H9 (cell line): ENCODE data around the gene TMBIM6. TPM values are rescaled to one million over a fixed set of nuclear protein-coding genes. Genes with fewer than 3 reads are reported as not detected.
A peak's percentile ranks its signal among the peaks of the same experiment; 100 is the strongest.

Experiments
- DNase-seq: peaks from one replicate; pipeline ENCODE4 v3.0.0-alpha.2; 2017
- H2AFZ ChIP-seq: one replicate; pipeline ENCODE4 v1.6.1; 2013; ENCODE audit warnings: mild to moderate bottlenecking, low read length, control low read depth, moderate library complexity
- H2AK5ac ChIP-seq: 2 replicates; pipeline ENCODE4 v1.6.1; 2013; ENCODE audit warnings: low read length, control low read depth, mixed read lengths; ENCODE audit not compliant: insufficient read length
- H2BK120ac ChIP-seq: one replicate; pipeline ENCODE4 v1.6.1; 2013; ENCODE audit warnings: low read depth, mild to moderate bottlenecking, low read length, control low read depth, inconsistent platforms; ENCODE audit not compliant: poor library complexity, severe bottlenecking
- H2BK12ac ChIP-seq: 2 replicates; pipeline ENCODE4 v1.6.1; 2013; ENCODE audit warnings: low read length, control low read depth, mixed read lengths, low read depth; ENCODE audit not compliant: insufficient read length
- H2BK15ac ChIP-seq: 2 replicates; pipeline ENCODE4 v1.6.1; 2013; ENCODE audit warnings: low read depth, low read length, control low read depth
- H2BK20ac ChIP-seq: one replicate; pipeline ENCODE4 v1.6.1; 2013; ENCODE audit warnings: low read depth, mild to moderate bottlenecking, low read length, control low read depth, inconsistent platforms; ENCODE audit not compliant: poor library complexity, severe bottlenecking
- H2BK5ac ChIP-seq: 2 replicates; pipeline ENCODE4 v1.6.1; 2013; ENCODE audit warnings: low read length, control low read depth, mixed read lengths; ENCODE audit not compliant: insufficient read length
- H3K14ac ChIP-seq: 2 replicates; pipeline ENCODE4 v1.6.1; 2013; ENCODE audit warnings: low read length, control low read depth; ENCODE audit not compliant: insufficient read depth
- H3K18ac ChIP-seq: 2 replicates; pipeline ENCODE4 v1.6.1; 2013; ENCODE audit warnings: low read depth, mild to moderate bottlenecking, mixed read lengths, low read length, control low read depth; ENCODE audit not compliant: insufficient read length
- H3K23ac ChIP-seq: 2 replicates; pipeline ENCODE4 v1.6.1; 2013; ENCODE audit warnings: low read length, control low read depth, mixed read lengths, low read depth; ENCODE audit not compliant: insufficient read length
- H3K23me2 ChIP-seq: 2 replicates; pipeline ENCODE4 v1.6.1; 2013; ENCODE audit warnings: low read depth, mild to moderate bottlenecking, mixed read lengths, low read length, control low read depth; ENCODE audit not compliant: insufficient read length, poor library complexity, severe bottlenecking
- H3K27ac ChIP-seq: 2 replicates; pipeline ENCODE4 v1.5.1; 2013; ENCODE audit warnings: low read length, control low read depth, mixed read lengths, low read depth; ENCODE audit not compliant: insufficient read length
- H3K27me3 ChIP-seq: 2 replicates; pipeline ENCODE4 v1.6.1; 2013; ENCODE audit warnings: low read length, control low read depth, inconsistent platforms; ENCODE audit not compliant: insufficient read depth
- H3K4ac ChIP-seq: 2 replicates; pipeline ENCODE4 v1.6.1; 2013; ENCODE audit warnings: low read depth, mild to moderate bottlenecking, control low read depth, inconsistent platforms, low read length, moderate library complexity
- H3K4me1 ChIP-seq: 2 replicates; pipeline ENCODE4 v1.6.1; 2013; ENCODE audit warnings: low read length, control low read depth, inconsistent platforms; ENCODE audit not compliant: insufficient read depth
- H3K4me2 ChIP-seq: 2 replicates; pipeline ENCODE4 v1.6.1; 2013; ENCODE audit warnings: low read length, control low read depth, mixed read lengths; ENCODE audit not compliant: insufficient read length, insufficient read depth
- H3K56ac ChIP-seq: 2 replicates; pipeline ENCODE4 v1.6.1; 2013; ENCODE audit warnings: low read depth, mild to moderate bottlenecking, mixed read lengths, low read length, control low read depth; ENCODE audit not compliant: insufficient read length
- H3K79me1 ChIP-seq: 2 replicates; pipeline ENCODE4 v1.6.1; 2013; ENCODE audit warnings: low read depth, mild to moderate bottlenecking, moderate library complexity, low read length, control low read depth, inconsistent platforms; ENCODE audit not compliant: insufficient read depth, poor library complexity, severe bottlenecking
- H3K79me2 ChIP-seq: 2 replicates; pipeline ENCODE4 v1.6.1; 2013; ENCODE audit warnings: low read length, control low read depth, inconsistent platforms; ENCODE audit not compliant: insufficient read depth
- H3K9ac ChIP-seq: 2 replicates; pipeline ENCODE4 v1.6.1; 2013; ENCODE audit warnings: low read length, control low read depth, mixed read lengths; ENCODE audit not compliant: insufficient read length; ENCODE audit errors: extremely low read depth
- H3K9me3 ChIP-seq: one replicate; pipeline ENCODE4 v1.6.1; 2013; ENCODE audit warnings: low read depth, low read length, inconsistent platforms; ENCODE audit not compliant: control insufficient read depth
- H3T11ph ChIP-seq: one replicate; pipeline ENCODE4 v1.6.1; 2013; ENCODE audit warnings: mild to moderate bottlenecking, low read length, control low read depth, inconsistent platforms
- H4K20me1 ChIP-seq: one replicate; pipeline ENCODE4 v1.6.1; 2013; ENCODE audit not compliant: control insufficient read depth, insufficient read length, insufficient read depth
- H4K5ac ChIP-seq: 2 replicates; pipeline ENCODE4 v1.6.1; 2013; ENCODE audit warnings: low read depth, mild to moderate bottlenecking, mixed read lengths, low read length, control low read depth; ENCODE audit not compliant: insufficient read length
- H4K8ac ChIP-seq: replicated peaks from 2 replicates; pipeline ENCODE4 v1.6.1; 2013; ENCODE audit warnings: low read length, control low read depth, mixed read lengths, low read depth; ENCODE audit not compliant: insufficient read length
- H4K91ac ChIP-seq: 2 replicates; pipeline ENCODE4 v1.6.1; 2013; ENCODE audit warnings: low read depth, mild to moderate bottlenecking, moderate library complexity, mixed read lengths, low read length, control low read depth; ENCODE audit not compliant: insufficient read length
- H3K27ac Mint-ChIP-seq, 3 experiments: 2 replicates in 2 of 3; 3 replicates in 1 of 3; pipeline ENCODE4 v1.8.0; 2020 to 2021; ENCODE audit warnings: mixed read lengths in 3 of 3, mild to moderate bottlenecking in 1 of 3, moderate library complexity in 1 of 3
- H3K27me3 Mint-ChIP-seq: 2 replicates; pipeline ENCODE4 v1.8.0; 2021; ENCODE audit warnings: low read depth, mild to moderate bottlenecking, moderate library complexity, mixed read lengths
- H3K36me3 Mint-ChIP-seq, 3 experiments: 2 replicates in 2 of 3; 3 replicates in 1 of 3; pipeline ENCODE4 v1.8.0; 2020 to 2021; ENCODE audit warnings: low read depth in 3 of 3, mixed read lengths in 3 of 3; ENCODE audit not compliant: insufficient read depth in 1 of 3
- H3K4me1 Mint-ChIP-seq, 2 experiments: 2 replicates each; pipeline ENCODE4 v1.8.0; 2020; ENCODE audit warnings: mixed read lengths in 2 of 2
- H3K4me3 Mint-ChIP-seq, 2 experiments: 2 replicates in 1 of 2; 3 replicates in 1 of 2; pipeline ENCODE4 v1.8.0; 2020 to 2021; ENCODE audit warnings: mild to moderate bottlenecking in 2 of 2, mixed read lengths in 2 of 2, moderate library complexity in 1 of 2
- H3K9me3 Mint-ChIP-seq, 2 experiments: 2 replicates in 1 of 2; 3 replicates in 1 of 2; pipeline ENCODE4 v1.8.0; 2020; ENCODE audit warnings: mild to moderate bottlenecking in 2 of 2, mixed read lengths in 2 of 2, moderate library complexity in 1 of 2
- CTCF ChIP-seq: fragments of 200-600 bp; sonication (generic); conservative IDR thresholded peaks from 3 replicates; pipeline ENCODE4 v1.8.0; 2021; ENCODE audit warnings: antibody characterized with exemption, mild to moderate bottlenecking
- WGBS: extraction: QIAGEN DNeasy Blood & Tissue Kit; methylation state at CpG from one replicate; pipeline ENCODE4 v1.1.7; 2013; ENCODE audit warnings: missing lambda C conversion rate, low lambda C conversion rate, mixed read lengths; ENCODE audit not compliant: insufficient read length; ENCODE audit errors: extremely low coverage; 5-methylcytosine and 5-hydroxymethylcytosine counted together
- total RNA-seq: library from RNA; stranded (reverse); gene quantifications from 2 replicates; pipeline ENCODE4 v1.2.1, GENCODE V29; 2021

The TMBIM6 gene
- total RNA-seq, 1 experiment from 2014 or later = 362 TPM

GRCh38 chr12:49791700-49792099 lies 50.3 kb downstream of the TMBIM6 start:
- H3K36me3 Mint-ChIP-seq = peaks cover 3 to 12% (median 5%) of the 10 kb centered on the region in 3 experiments; a peak in 6 of 7 replicates
- Histone ChIP-seq H3K9ac (no peak overlapping the region), H3K79me1 (no peaks in the 10 kb centered on the region), H2BK120ac (no peak overlapping the region), H3K23ac (no peak overlapping the region), H3K27me3 (no peaks in the 10 kb centered on the region), H2BK20ac (no peak overlapping the region), H2BK12ac (no peak overlapping the region), H3K23me2 (no peaks in the 10 kb centered on the region), H2AK5ac (no peak overlapping the region), H3K9me3 (no peaks in the 10 kb centered on the region), H3K18ac (no peak overlapping the region), H3K56ac (no peak overlapping the region), H3K4me1 (no peaks in the 10 kb centered on the region; the same call in 1 of the 2 replicates), H3K27ac (no peak overlapping the region), H2BK15ac (no peak overlapping the region), H3T11ph (no peak overlapping the region), H3K4ac (peak overlapping the region; percentile 24; the same call in 1 of the 2 replicates), H3K79me2 (no peaks in the 10 kb centered on the region), H4K91ac (no peak overlapping the region), H3K4me2 (no peak overlapping the region), H2BK5ac (no peak overlapping the region), H4K5ac (no peak overlapping the region), H4K20me1 (no peaks in the 10 kb centered on the region), H2AFZ (no peak overlapping the region), H3K14ac (no peak overlapping the region), H4K8ac (no peak overlapping the region)
- peaks cover 5 to 6% of the 10 kb centered on the region in 2 experiments for H3K9me3 Mint-ChIP-seq
- no peak for DNase-seq
- H3K4me1 Mint-ChIP-seq = peaks cover 5 to 11% of the 10 kb centered on the region in 2 experiments
- no peak overlapping the region for H3K4me3 Mint-ChIP-seq
- no peak for TF ChIP-seq CTCF
- peak overlapping the region in 1 of 3 experiments; percentile 44; a peak in 1 of 7 replicates for H3K27ac Mint-ChIP-seq
- no CpG with 5 or more reads among the region's 23 CpGs for WGBS
- H3K27me3 Mint-ChIP-seq = peaks cover 2% of the 10 kb centered on the region; the same call in 1 of the 2 replicates
